HepG2 (cell line): ENCODE data around the gene ZFPM1. TPM values are rescaled to one million over a fixed set of nuclear protein-coding genes. Genes with fewer than 3 reads are reported as not detected.

Experiments
- ETV5 ChIP-seq: IDR thresholded peaks from 2 replicates; pipeline ENCODE4 v1.6.1; 2018; ENCODE audit warnings: missing biosample characterization, missing genetic modification reagents, inconsistent platforms, borderline replicate concordance
- FOSL1 ChIP-seq: sonication (generic); formaldehyde crosslinking; IDR thresholded peaks from 2 replicates; pipeline ENCODE4 v1.9.0; 2021; ENCODE audit warnings: missing genetic modification reagents, borderline replicate concordance
- GFI1 ChIP-seq: sonication (generic); formaldehyde crosslinking; IDR thresholded peaks from 2 replicates; pipeline ENCODE4 v1.5.0; 2020; ENCODE audit warnings: missing genetic modification reagents, mild to moderate bottlenecking, borderline replicate concordance
- HNRNPK ChIP-seq: fragments of 200-400 bp; formaldehyde crosslinking; IDR thresholded peaks from 2 replicates; pipeline ENCODE4 v1.6.1; 2018; ENCODE audit warnings: low read length, low read depth, moderate library complexity, mild to moderate bottlenecking; ENCODE audit not compliant: poor library complexity, severe bottlenecking
- KAT2B ChIP-seq: fragments of 150-350 bp; IDR thresholded peaks from 2 replicates; pipeline ENCODE4 v1.6.1; 2014; ENCODE audit warnings: low read depth, low read length, borderline replicate concordance
- KAT8 ChIP-seq: IDR thresholded peaks from 2 replicates; pipeline ENCODE4 v1.6.1; 2016; ENCODE audit warnings: missing genetic modification reagents, missing compliant biosample characterization
- MBNL3 ChIP-seq: fragments of 250-450 bp; sonication (Bioruptor Pico); conservative IDR thresholded peaks from 2 replicates; pipeline ENCODE4 v1.8.0; 2022; ENCODE audit warnings: mild to moderate bottlenecking, inconsistent platforms
- NFATC3 ChIP-seq: sonication (generic); formaldehyde crosslinking; IDR thresholded peaks from 2 replicates; pipeline ENCODE4 v1.5.1; 2020; ENCODE audit warnings: mild to moderate bottlenecking, missing genetic modification reagents
- ONECUT2 ChIP-seq: sonication (generic); formaldehyde crosslinking; IDR thresholded peaks from 2 replicates; pipeline ENCODE4 v1.4.0; 2020; ENCODE audit warnings: missing genetic modification reagents
- PHF8 ChIP-seq: sonication (generic); formaldehyde crosslinking; IDR thresholded peaks from 2 replicates; pipeline ENCODE4 v1.5.0; 2020; ENCODE audit warnings: missing genetic modification reagents
- REXO4 ChIP-seq: sonication (generic); formaldehyde crosslinking; IDR thresholded peaks from 2 replicates; pipeline ENCODE4 v1.8.0; 2022; ENCODE audit warnings: missing genetic modification reagents, mild to moderate bottlenecking, borderline replicate concordance
- SMAD3 ChIP-seq: sonication (generic); formaldehyde crosslinking; IDR thresholded peaks from 2 replicates; pipeline ENCODE4 v1.4.0; 2020; ENCODE audit warnings: missing genetic modification reagents
- SOX5 ChIP-seq: IDR thresholded peaks from 2 replicates; pipeline ENCODE4 v1.6.1; 2016; ENCODE audit warnings: borderline replicate concordance
- SUZ12 ChIP-seq: fragments of 150-350 bp; IDR thresholded peaks from 2 replicates; pipeline ENCODE4 v1.6.1; 2014; ENCODE audit warnings: low read depth, low read length
- TAF15 ChIP-seq: fragments of 200-400 bp; formaldehyde crosslinking; IDR thresholded peaks from one replicate; pipeline ENCODE4 v1.6.1; 2018; ENCODE audit warnings: mild to moderate bottlenecking, low read depth, low read length; ENCODE audit not compliant: poor library complexity, severe bottlenecking
- TBP ChIP-seq: sonication (generic); formaldehyde crosslinking; IDR thresholded peaks from 2 replicates; pipeline ENCODE4 v1.5.0; 2020; ENCODE audit warnings: missing genetic modification reagents
- ZMYM4 ChIP-seq: sonication (generic); formaldehyde crosslinking; IDR thresholded peaks from 2 replicates; pipeline ENCODE4 v1.8.1; 2023; ENCODE audit warnings: mild to moderate bottlenecking, missing genetic modification reagents
- ZNF24 ChIP-seq: fragments of 450-650 bp; IDR thresholded peaks from 2 replicates; pipeline ENCODE4 v1.6.1; 2017; ENCODE audit warnings: antibody characterized with exemption, mild to moderate bottlenecking
- ZNF501 ChIP-seq: sonication (generic); formaldehyde crosslinking; IDR thresholded peaks from 2 replicates; pipeline ENCODE4 v1.5.1; 2020; ENCODE audit warnings: mild to moderate bottlenecking, moderate library complexity, missing genetic modification reagents
- ZNF75D ChIP-seq: sonication (generic); formaldehyde crosslinking; IDR thresholded peaks from 2 replicates; pipeline ENCODE4 v1.8.1; 2023; ENCODE audit warnings: missing genetic modification reagents, mild to moderate bottlenecking, borderline replicate concordance
- polyA plus RNA-seq, 8 experiments: library from polyadenylated mRNA; depleted of rRNA in 3 of 8; stranded (reverse) in 7 of 8; unstranded in 1 of 8; fragments of >200 nt; fragmentation: Illumina TruSeq in 4 of 8; extraction: Trizol in 4 of 8; gene quantifications; 2 replicates each; pipeline versions ENCODE4 v1.2.1 to v1.2.3, GENCODE V29; 2011 to 2016; ENCODE audit warnings: low read depth in 4 of 8, missing spikeins in 1 of 8, mixed read lengths in 1 of 8; ENCODE audit not compliant: insufficient read depth in 1 of 8
- total RNA-seq, 5 experiments: library from RNA; depleted of rRNA; stranded (reverse); fragments of >200 nt; fragmentation: Illumina TruSeq; extraction: Trizol; gene quantifications; 2 replicates each; pipeline ENCODE4 v1.2.3, GENCODE V29; 2016; ENCODE audit warnings: low read depth in 1 of 5
- TF ChIP-seq, protein P1 (sequence below): sonication (generic); formaldehyde crosslinking; conservative IDR thresholded peaks from 2 replicates; pipeline ENCODE4 v1.4.0; 2020; ENCODE audit warnings: missing genetic modification reagents
- TF ChIP-seq, protein P2 (sequence below): sonication (generic); formaldehyde crosslinking; IDR thresholded peaks from 2 replicates; pipeline ENCODE4 v1.8.0; 2022; ENCODE audit warnings: mild to moderate bottlenecking, missing genetic modification reagents, moderate library complexity
- TF ChIP-seq, protein P3 (sequence below): sonication (generic); formaldehyde crosslinking; IDR thresholded peaks from 2 replicates; pipeline ENCODE4 v1.5.1; 2020; ENCODE audit warnings: missing genetic modification reagents, mild to moderate bottlenecking, borderline replicate concordance
- TF ChIP-seq, protein P4 (sequence below): sonication (generic); formaldehyde crosslinking; IDR thresholded peaks from 2 replicates; pipeline ENCODE4 v1.8.0; 2022; ENCODE audit warnings: missing genetic modification reagents, mild to moderate bottlenecking, moderate library complexity, borderline replicate concordance

Gene ZFPM1
- total and polyA plus RNA-seq, 2 of the 13 experiments (the other 11 are each of a cell fraction or from before 2014, with no cell fraction given) = 1.3 to 3.8 TPM

DNA sequence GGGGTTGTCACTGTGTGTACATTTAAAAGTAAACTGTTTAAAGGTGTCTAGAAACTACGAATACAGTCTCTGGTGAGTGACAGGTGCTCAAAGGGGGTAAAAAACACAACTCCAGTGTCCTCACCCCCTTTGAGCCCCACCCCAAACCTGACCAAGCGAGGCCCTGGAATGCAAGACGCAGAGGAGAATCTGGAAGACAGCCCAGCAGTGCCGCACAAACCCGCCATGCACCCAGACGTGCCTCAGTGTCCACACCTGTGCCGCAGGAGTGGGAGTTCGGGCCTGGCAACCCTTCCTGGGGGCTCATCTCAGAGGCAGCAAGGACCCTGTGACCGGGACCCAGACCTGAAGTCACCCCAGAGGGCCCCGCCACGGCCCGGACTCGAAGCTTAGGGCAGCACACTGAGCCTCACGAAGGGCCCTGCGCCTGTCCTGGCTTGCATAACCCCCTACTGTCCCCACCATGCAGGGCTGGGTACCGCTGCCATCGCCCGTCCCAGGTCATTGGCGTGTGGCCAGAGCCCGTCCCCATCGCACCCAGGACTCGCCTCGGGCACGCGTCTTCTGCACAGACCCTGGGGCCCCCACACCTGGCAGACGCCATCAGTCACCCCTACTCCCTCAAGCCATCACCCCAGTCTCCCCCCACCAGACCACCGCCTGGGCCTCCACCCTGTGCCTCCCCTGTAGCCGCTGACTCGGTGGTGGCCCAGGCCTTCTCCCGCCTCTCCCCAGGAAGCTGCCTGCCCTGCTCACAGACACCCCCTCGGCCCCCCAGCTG lies 84.1 kb downstream of the ZFPM1 start (continued):
- TF ChIP-seq HNRNPK (no peak), SOX5 (no peak), SMAD3 (no peak), REXO4 (CRISPR knock-in tag) (no peak), NFATC3 (CRISPR knock-in tag) (no peak), TAF15 (peak; percentile 89), ETV5 (CRISPR knock-in tag) (no peak), MBNL3 (CRISPR knock-in tag) (no peak), TBP (CRISPR knock-in tag) (no peak), PHF8 (CRISPR knock-in tag) (no peak), GFI1 (CRISPR knock-in tag) (no peak), SUZ12 (no peak), ZNF24 (no peak), ONECUT2 (no peak), ZMYM4 (CRISPR knock-in tag) (no peak), KAT2B (no peak), KAT8 (CRISPR knock-in tag) (no peak), ZNF501 (CRISPR knock-in tag) (no peak), ZNF75D (CRISPR knock-in tag) (no peak), FOSL1 (CRISPR knock-in tag) (no peak)
- TF ChIP-seq, protein P1, sequence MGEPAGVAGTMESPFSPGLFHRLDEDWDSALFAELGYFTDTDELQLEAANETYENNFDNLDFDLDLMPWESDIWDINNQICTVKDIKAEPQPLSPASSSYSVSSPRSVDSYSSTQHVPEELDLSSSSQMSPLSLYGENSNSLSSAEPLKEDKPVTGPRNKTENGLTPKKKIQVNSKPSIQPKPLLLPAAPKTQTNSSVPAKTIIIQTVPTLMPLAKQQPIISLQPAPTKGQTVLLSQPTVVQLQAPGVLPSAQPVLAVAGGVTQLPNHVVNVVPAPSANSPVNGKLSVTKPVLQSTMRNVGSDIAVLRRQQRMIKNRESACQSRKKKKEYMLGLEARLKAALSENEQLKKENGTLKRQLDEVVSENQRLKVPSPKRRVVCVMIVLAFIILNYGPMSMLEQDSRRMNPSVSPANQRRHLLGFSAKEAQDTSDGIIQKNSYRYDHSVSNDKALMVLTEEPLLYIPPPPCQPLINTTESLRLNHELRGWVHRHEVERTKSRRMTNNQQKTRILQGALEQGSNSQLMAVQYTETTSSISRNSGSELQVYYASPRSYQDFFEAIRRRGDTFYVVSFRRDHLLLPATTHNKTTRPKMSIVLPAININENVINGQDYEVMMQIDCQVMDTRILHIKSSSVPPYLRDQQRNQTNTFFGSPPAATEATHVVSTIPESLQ (CRISPR knock-in tag) = no peak
- TF ChIP-seq, protein P2, sequence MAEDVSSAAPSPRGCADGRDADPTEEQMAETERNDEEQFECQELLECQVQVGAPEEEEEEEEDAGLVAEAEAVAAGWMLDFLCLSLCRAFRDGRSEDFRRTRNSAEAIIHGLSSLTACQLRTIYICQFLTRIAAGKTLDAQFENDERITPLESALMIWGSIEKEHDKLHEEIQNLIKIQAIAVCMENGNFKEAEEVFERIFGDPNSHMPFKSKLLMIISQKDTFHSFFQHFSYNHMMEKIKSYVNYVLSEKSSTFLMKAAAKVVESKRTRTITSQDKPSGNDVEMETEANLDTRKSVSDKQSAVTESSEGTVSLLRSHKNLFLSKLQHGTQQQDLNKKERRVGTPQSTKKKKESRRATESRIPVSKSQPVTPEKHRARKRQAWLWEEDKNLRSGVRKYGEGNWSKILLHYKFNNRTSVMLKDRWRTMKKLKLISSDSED = no peak
- TF ChIP-seq, protein P3, sequence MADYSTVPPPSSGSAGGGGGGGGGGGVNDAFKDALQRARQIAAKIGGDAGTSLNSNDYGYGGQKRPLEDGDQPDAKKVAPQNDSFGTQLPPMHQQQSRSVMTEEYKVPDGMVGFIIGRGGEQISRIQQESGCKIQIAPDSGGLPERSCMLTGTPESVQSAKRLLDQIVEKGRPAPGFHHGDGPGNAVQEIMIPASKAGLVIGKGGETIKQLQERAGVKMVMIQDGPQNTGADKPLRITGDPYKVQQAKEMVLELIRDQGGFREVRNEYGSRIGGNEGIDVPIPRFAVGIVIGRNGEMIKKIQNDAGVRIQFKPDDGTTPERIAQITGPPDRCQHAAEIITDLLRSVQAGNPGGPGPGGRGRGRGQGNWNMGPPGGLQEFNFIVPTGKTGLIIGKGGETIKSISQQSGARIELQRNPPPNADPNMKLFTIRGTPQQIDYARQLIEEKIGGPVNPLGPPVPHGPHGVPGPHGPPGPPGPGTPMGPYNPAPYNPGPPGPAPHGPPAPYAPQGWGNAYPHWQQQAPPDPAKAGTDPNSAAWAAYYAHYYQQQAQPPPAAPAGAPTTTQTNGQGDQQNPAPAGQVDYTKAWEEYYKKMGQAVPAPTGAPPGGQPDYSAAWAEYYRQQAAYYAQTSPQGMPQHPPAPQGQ = no peak
- TF ChIP-seq, protein P4, sequence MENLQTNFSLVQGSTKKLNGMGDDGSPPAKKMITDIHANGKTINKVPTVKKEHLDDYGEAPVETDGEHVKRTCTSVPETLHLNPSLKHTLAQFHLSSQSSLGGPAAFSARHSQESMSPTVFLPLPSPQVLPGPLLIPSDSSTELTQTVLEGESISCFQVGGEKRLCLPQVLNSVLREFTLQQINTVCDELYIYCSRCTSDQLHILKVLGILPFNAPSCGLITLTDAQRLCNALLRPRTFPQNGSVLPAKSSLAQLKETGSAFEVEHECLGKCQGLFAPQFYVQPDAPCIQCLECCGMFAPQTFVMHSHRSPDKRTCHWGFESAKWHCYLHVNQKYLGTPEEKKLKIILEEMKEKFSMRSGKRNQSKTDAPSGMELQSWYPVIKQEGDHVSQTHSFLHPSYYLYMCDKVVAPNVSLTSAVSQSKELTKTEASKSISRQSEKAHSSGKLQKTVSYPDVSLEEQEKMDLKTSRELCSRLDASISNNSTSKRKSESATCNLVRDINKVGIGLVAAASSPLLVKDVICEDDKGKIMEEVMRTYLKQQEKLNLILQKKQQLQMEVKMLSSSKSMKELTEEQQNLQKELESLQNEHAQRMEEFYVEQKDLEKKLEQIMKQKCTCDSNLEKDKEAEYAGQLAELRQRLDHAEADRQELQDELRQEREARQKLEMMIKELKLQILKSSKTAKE = no peak
